Spinal cord (tissue), 10 donors: ENCODE results near the gene LSM7. TPM values are rescaled to one million over a fixed set of nuclear protein-coding genes. Genes with fewer than 3 reads are reported as not detected.
"Not testable (repeated sequence)": the region's sequence is repeated elsewhere in the genome, so short reads cannot be mapped to it uniquely, and the experiment has no call there.

Experiments used
- DNase-seq, 6 donors: peaks; one replicate each; pipeline versions ENCODE4 v3.0.0 to v3.0.0-alpha.2; 2013 to 2015; ENCODE audit warnings: low spot score in 6 of 6, low read depth in 4 of 6
- H3K27ac ChIP-seq: one replicate; pipeline ENCODE4 v1.5.1; 2013; ENCODE audit warnings: low read depth, low read length, control low read depth
- H3K27me3 ChIP-seq: one replicate; pipeline ENCODE4 v1.6.1; 2013; ENCODE audit warnings: low read length; ENCODE audit not compliant: control insufficient read depth, insufficient read depth
- H3K36me3 ChIP-seq: one replicate; pipeline ENCODE4 v1.6.1; 2013; ENCODE audit warnings: low read length; ENCODE audit not compliant: control insufficient read depth, insufficient read depth
- H3K4me1 ChIP-seq: one replicate; pipeline ENCODE4 v1.6.1; 2013; ENCODE audit warnings: low read length; ENCODE audit not compliant: control insufficient read depth, insufficient read depth
- H3K4me3 ChIP-seq: one replicate; pipeline ENCODE4 v1.5.1; 2013; ENCODE audit warnings: low read depth, low read length, control low read depth
- H3K9me3 ChIP-seq: one replicate; pipeline ENCODE4 v1.6.1; 2013; ENCODE audit warnings: low read length; ENCODE audit not compliant: control insufficient read depth, insufficient read depth
- WGBS: methylation state at CpG from one replicate; pipeline ENCODE4 v1.1.5; 2013; ENCODE audit warnings: missing lambda C conversion rate; ENCODE audit not compliant: insufficient coverage; 5-methylcytosine and 5-hydroxymethylcytosine counted together
- polyA plus RNA-seq, 2 donors: library from polyadenylated mRNA; unstranded; fragments of 120-200 nt; gene quantifications; one replicate each; pipeline ENCODE4 v1.2.1, GENCODE V29; 2013; ENCODE audit not compliant: insufficient read length in 2 of 2
- total RNA-seq, 2 donors: library from RNA; depleted of rRNA in 1 of 2; stranded (reverse); fragments of 120-200 nt in 1 of 2; fragments of >200 nt in 1 of 2; gene quantifications; one replicate each; pipeline versions ENCODE4 v1.2.3 to v1.2.4, GENCODE V29; 2013 to 2014
- donor health status: healthy.

LSM7 gene
- total and polyA plus RNA-seq, 4 donors: 48.2 to 165 (median 139) TPM

- DNase-seq: no peak
- Histone ChIP-seq H3K9me3 (no peaks in the 10 kb centered on the region), H3K27me3 (peaks cover 13% of the 10 kb centered on the region), H3K27ac (no peak overlapping the region), H3K4me3 (no peak overlapping the region), H3K4me1 (peaks cover 10% of the 10 kb centered on the region), H3K36me3 (peaks cover 60% of the 10 kb centered on the region)
- WGBS: 83% methylated on average over 21 of the region's 21 CpGs
These were observed 27.8 kb upstream of the LSM7 start for GRCh38 chr19:2356036-2356646.

- no peak for DNase-seq
- H3K4me1 ChIP-seq: peaks cover 7% of the 10 kb centered on the region
- H3K36me3 ChIP-seq: peaks cover 68% of the 10 kb centered on the region
- no peaks in the 10 kb centered on the region for H3K9me3 ChIP-seq
- H3K4me3 ChIP-seq: no peak overlapping the region
- peaks cover 7% of the 10 kb centered on the region for H3K27me3 ChIP-seq
- WGBS: 87% methylated on average over 15 of the region's 24 CpGs
- no peak overlapping the region for H3K27ac ChIP-seq
These were observed 27.0 kb upstream of the LSM7 start for GRCh38 chr19:2355168-2356035.

GRCh38 chr19:2354670-2355069 is 26.3 kb upstream of the LSM7 start:
- H3K27me3 ChIP-seq: peaks cover under 1% of the 10 kb centered on the region
- H3K4me3 ChIP-seq: no peak overlapping the region
- WGBS: 79% methylated on average over 16 of the region's 17 CpGs
- peaks cover 2% of the 10 kb centered on the region for H3K4me1 ChIP-seq
- no peak for DNase-seq
- H3K27ac ChIP-seq: no peak overlapping the region
- H3K36me3 ChIP-seq: peaks cover 74% of the 10 kb centered on the region
- no peaks in the 10 kb centered on the region for H3K9me3 ChIP-seq

- Histone ChIP-seq H3K4me1 (no peaks in the 10 kb centered on the region), H3K36me3 (peaks cover 74% of the 10 kb centered on the region), H3K4me3 (no peak overlapping the region), H3K9me3 (no peaks in the 10 kb centered on the region), H3K27ac (no peak overlapping the region), H3K27me3 (no peaks in the 10 kb centered on the region)
- no peak for DNase-seq
- 84% methylated on average over 32 of the region's 34 CpGs for WGBS
These were observed 25.7 kb upstream of the LSM7 start for GRCh38 chr19:2353887-2354592.

- peaks cover 80% of the 10 kb centered on the region for H3K36me3 ChIP-seq
- H3K9me3 ChIP-seq: no peaks in the 10 kb centered on the region
- no peak overlapping the region for H3K27ac ChIP-seq
- 93% methylated on average over 44 of the region's 45 CpGs for WGBS
- H3K4me1 ChIP-seq: no peaks in the 10 kb centered on the region
- no peak overlapping the region for H3K4me3 ChIP-seq
- H3K27me3 ChIP-seq: no peaks in the 10 kb centered on the region
- DNase-seq: no peak
These were observed 24.9 kb upstream of the LSM7 start for GRCh38 chr19:2353159-2353886.

- DNase-seq: no peak
- peaks cover 79% of the 10 kb centered on the region for H3K36me3 ChIP-seq
- H3K4me1 ChIP-seq: no peaks in the 10 kb centered on the region
- no peak overlapping the region for H3K4me3 ChIP-seq
- WGBS: 94% methylated on average over 22 of the region's 24 CpGs
- no peaks in the 10 kb centered on the region for H3K9me3 ChIP-seq
- H3K27me3 ChIP-seq: no peaks in the 10 kb centered on the region
- no peak overlapping the region for H3K27ac ChIP-seq
These were observed 23.7 kb upstream of the LSM7 start for GRCh38 chr19:2352121-2352520.

GRCh38 chr19:2351591-2351990 is 23.2 kb upstream of the LSM7 start:
- DNase-seq: no peak
- no peaks in the 10 kb centered on the region for H3K9me3 ChIP-seq
- 94% methylated on average over 21 of the region's 28 CpGs for WGBS
- no peaks in the 10 kb centered on the region for H3K4me1 ChIP-seq
- no peak overlapping the region for H3K27ac ChIP-seq
- H3K4me3 ChIP-seq: no peak overlapping the region
- peaks cover 79% of the 10 kb centered on the region for H3K36me3 ChIP-seq
- H3K27me3 ChIP-seq: no peaks in the 10 kb centered on the region

- no peaks in the 10 kb centered on the region for H3K9me3 ChIP-seq
- no peak overlapping the region for H3K4me3 ChIP-seq
- no peaks in the 10 kb centered on the region for H3K27me3 ChIP-seq
- WGBS: 81% methylated on average over 15 of the region's 16 CpGs
- no peak overlapping the region for H3K27ac ChIP-seq
- H3K4me1 ChIP-seq: peaks cover 4% of the 10 kb centered on the region
- peaks cover 79% of the 10 kb centered on the region for H3K36me3 ChIP-seq
- no peak for DNase-seq
These were observed 22.3 kb upstream of the LSM7 start for GRCh38 chr19:2350656-2351055.

GRCh38 chr19:2349818-2350217 is 21.4 kb upstream of the LSM7 start:
- H3K27ac ChIP-seq, DNase-seq, H3K9me3 ChIP-seq, H3K4me3 ChIP-seq, H3K4me1 ChIP-seq, H3K27me3 ChIP-seq: not testable (repeated sequence)
- peaks cover 79% of the 10 kb centered on the region for H3K36me3 ChIP-seq
- 91% methylated on average over 24 of the region's 24 CpGs for WGBS
